GM03348 (cell line): Measurements from ENCODE around the gene TBC1D32.
"Not testable (repeated sequence)": the region's sequence is repeated elsewhere in the genome, so short reads cannot be mapped to it uniquely, and the experiment has no call there.

Experiments used
- DNase-seq: peaks from one replicate; pipeline ENCODE4 v3.0.0; 2012; ENCODE audit warnings: low spot score

TBC1D32 gene

DNA sequence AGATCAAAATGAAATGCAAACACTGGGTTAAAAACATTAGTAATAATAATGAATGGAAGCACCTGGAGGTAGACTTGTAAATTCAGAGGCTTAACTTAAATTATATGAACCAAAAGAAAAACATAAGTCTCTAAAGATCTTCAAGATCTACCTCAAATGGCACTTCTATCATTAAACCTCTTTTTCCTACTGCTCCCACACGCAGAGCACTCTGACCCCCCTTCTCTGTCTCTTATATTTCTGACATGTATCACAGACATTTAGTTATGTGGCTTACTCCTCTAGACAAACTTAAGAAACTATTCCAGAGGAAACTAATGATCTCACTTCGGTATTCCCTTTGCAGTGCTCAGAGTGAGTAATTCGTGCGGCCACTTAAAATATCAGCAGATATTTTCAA lies 1.1 kb downstream of the TBC1D32 start:
- DNase-seq, result no peak

DNA sequence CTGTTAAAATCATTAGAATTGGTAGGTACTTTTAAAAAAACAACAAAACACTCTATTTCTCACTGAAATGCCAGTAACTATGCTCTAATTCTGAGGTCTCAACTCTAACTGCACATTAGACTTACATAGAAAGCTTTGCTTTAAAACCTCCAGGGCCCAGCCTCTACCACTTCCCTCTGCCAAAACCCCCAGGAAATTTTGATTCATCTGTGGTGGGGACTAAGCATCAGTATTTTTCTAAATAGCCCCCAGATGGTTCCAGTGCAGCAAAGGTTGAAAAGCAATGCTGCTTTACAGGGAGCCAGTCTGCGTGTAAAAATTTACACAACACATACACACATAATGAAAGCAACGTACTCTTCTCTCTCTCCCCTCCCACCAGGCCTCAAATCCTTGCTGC lies 3.8 kb downstream of the TBC1D32 start:
- no peak for DNase-seq

DNA sequence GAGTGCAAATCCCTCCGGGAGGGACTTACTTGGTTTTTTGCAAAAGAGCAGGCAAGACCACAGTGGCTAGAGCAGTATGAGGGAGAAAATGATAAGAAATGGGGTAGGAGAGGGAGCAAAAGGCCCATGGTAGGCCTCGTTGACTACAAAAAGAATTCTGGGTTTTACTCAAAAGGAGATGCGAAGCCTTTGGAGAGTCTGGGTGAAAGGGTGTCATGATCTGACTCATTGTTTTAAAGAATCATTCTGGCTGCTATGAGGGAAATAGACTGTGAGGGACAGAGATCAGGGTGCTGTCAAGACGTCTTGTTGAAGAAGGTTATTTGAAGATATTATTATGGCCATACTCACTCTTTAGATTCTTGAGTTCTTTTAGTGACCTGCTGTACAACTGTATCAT lies 13.0 kb downstream of the TBC1D32 start:
- DNase-seq, result no peak

DNA sequence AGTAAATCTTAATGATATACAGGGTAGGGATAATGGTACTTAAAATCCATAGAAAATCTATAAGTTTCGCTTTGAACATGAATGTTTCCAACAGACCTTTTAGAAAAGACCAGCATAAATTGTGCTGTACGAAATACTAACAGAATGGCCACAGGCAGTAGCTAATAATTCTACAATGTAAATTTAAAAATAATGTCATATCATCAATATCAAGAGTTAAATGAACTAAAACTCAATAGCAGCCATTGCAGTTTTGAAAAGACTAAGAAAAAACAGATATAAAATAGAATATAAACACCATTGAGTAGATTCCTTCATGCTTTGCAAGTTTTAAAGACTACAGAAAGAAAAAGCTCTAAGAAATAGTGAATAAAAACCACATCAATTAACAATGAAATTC lies 14.7 kb downstream of the TBC1D32 start:
- no peak for DNase-seq

DNA sequence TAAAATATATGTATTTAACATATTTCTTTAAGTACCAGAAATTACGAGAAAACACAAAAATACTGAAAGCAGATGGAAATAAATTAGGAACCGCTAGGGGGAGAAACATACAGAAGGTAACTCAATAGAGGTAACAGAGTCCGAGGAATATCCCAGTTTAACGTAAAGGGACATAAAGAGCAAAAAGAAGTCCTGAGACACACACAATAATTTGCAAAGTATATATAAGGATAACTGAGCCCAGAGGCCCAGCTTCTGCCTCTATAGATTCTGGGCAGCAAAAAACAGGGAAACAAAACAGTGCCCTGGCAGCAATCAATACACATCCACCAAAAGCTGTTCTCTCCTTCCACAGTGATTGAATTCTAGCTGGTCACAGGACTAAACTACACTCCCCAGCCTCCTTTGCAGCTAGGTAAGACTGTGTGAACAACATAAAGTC lies 15.1 kb downstream of the TBC1D32 start:
- DNase-seq, result peak; percentile 31

DNA sequence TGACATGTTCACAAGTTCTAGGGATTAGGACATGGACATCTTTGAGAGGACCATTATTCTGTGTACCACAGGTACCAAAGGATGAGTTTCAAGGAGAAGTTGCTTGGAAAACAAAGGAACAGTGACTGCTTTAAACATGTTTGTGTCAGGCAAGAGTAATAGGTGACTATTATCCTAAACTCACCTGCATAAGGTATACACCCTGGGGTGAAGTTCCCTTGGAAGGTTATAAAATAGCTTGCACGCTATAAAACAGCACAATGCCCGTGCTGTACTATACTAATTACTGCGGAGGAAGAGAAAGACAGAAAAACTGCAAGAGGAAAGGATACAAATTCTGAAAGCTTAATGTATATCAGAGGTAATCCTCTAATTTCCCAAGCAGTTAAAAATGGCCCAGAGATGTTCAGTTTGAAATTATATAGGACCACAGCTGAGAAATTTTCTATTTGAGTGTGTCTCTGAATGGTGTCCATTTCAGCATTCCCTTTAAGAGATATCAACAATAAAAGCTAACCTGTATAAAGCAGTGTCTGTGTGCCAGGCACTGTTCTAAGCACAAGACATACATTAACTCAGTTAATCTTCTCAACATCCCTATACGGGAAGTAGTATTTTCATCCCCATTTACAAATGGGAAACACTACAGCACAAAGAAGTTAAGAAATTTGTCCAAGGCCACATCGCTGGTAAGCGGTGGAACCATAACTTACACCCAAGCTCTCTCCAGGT lies 19.7 kb downstream of the TBC1D32 start:
- no peak for DNase-seq

DNA sequence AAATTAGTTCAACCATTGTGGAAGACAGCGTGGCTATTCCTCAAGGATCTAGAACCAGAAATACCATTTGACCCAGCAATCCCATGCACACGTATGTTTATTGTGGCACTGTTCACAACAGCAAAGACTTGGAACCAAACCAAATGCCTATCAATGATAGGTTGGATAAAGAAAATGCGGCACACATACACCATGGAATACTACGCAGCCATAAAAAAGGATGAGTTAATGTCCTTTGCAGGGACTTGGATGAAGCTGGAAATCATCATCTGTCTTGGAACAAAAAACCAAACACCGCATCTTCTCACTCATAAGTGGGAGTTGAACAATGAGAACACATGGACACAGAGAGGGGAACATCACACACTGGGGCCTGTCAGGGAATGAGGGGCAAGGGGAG lies 22.5 kb downstream of the TBC1D32 start:
- DNase-seq, result not testable (repeated sequence)

DNA sequence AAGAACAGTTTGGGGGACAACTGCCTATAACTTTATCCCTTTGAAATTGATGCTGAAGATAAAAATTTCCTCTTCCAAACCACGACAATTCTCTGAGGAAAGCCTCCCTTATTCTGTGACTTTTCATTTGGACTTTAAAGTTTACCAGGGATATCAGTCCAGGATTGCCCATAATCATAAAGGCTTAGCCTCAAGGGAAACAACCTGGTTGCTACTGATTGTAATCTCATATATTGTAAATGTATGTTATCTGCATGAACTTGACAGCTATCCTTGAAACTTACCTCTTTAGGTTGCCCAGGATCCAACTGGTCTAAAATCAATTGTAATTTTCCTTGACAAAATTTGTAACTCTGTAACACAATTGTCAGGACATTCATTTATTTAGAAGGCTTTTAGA lies 23.8 kb downstream of the TBC1D32 start:
- peak; percentile 2 for DNase-seq

DNA sequence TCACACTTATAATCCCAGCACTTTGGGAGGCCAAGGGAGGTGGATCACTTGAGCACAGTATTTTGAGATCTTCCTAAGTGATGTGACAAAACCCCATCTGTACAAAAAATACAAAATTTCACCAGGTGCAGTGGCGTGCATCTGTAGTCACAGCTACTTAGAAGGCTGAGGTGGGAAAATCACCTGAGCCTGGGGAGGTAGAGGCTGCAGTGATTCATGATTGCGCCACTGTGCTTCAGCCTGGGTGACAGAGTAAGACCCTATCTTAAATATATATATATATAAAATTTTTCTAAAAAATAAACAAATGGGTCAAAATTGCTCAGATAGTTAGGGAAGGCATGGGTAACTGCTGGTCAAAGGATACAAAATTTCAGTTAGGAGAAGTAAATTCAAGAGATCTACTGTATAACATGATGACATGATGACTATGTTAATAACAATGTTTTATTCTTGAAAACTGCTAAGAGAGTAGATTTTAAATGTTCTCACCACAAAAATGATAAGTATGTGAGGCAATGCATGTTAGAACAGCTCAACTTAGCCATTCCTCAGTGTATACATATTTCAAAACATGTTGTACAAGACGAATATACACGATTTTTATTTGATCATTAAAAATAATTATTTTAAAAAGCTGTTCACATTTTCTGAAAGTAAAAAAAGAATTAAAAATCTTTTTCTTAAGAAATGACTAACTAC lies 24.4 kb downstream of the TBC1D32 start:
- DNase-seq, result peak; percentile 27

DNA sequence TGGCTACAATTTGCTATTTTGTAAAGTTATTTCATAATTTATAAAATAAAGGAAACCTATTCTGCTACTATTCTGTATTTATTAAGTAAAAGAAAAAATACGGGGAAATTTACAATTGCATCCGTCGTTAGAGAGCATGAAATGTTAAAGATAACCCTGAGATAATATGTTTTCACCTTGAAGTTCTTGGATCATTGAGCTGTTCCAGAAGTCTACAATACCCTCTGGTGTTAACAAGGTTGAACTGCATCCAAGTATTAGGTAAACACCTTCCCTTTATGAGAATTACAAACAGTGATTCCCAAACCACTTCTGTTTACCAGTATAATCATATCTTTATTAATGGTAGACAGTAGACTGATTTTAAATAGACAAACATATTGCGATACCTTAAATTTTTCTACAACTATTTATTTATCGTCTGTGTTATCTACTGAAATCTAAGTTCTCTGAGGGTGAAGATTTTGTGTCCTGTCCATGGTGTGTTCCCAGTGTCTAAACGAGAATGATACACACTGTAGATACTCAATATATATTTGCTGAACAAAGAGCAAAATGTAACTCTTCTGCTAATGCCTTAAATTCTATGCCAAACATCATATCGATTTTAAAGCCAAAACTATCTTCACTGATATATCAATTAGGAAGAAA lies 28.2 kb downstream of the TBC1D32 start:
- peak; percentile 17 for DNase-seq

DNA sequence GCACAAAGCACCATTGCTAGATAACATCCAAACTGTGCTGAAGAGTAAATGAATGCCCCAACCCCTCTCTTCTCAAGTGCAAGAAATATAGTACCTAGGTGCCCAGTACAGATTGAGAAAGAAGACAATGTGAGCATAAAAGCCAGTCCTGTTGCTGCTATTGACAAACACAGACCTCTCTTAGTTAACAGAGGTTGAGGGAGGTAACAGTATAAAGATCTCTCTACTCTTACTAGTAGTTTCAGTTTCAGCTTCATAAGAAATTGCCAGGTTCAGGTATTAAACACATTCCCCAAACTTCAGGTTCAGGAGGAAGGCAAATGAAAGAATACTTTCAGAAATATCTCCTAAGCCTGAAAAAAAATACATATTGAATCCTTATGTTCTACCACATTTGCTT lies 31.4 kb downstream of the TBC1D32 start:
- no peak for DNase-seq

DNA sequence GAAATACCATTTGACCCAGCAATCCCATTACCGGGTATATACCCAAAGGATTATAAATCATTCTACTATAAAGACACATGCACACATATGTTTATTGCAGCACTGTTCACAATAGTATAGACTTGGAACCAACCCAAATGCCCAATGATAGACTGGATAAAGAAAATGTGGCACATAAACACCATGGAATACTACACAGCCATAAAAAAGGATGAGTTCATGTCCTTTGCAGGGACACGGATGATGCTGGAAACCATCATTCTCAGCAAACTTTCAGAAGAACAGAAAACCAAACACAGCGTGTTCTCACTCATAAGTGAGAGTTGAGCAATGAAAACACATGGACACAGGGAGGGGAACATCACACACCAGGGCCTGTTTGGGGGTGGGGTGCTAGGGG lies 33.1 kb downstream of the TBC1D32 start:
- DNase-seq, result not testable (repeated sequence)

DNA sequence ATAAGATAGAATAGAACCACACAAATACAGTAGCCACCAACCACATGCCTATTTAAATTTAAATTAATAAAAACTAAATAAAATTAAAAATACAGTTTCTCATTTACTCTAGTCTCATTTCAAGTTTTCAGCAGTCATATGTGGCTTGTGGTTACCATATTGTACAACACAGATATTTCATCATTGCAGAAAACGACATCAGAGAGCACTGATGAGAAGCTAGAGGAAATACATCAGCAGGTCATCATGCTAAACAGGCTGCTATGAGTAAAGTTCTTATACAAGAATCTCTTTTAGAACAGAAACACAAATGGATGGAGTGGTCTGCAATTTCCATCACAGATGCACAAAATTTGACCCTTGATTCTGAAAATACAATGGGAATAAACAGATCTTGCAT lies 36.6 kb downstream of the TBC1D32 start:
- DNase-seq, result no peak

DNA sequence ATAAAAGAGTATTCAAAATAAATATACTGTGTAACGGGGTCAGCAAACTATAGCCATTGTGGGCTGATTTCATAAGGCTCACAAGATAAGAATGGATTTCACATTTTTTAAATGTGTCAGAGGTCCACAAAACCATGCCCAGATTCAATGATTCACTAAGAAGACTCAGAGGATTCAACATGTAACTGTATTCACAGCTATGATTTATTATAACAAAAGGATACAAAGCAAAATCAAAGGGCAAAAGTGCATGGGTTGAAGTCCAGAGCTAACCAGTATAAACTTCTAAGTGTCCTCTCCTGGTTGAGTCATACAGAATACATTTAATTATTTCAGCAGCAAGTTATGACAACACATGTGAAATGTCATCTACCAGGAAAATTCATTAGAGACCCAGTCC lies 49.2 kb downstream of the TBC1D32 start:
- peak; percentile 39 for DNase-seq

DNA sequence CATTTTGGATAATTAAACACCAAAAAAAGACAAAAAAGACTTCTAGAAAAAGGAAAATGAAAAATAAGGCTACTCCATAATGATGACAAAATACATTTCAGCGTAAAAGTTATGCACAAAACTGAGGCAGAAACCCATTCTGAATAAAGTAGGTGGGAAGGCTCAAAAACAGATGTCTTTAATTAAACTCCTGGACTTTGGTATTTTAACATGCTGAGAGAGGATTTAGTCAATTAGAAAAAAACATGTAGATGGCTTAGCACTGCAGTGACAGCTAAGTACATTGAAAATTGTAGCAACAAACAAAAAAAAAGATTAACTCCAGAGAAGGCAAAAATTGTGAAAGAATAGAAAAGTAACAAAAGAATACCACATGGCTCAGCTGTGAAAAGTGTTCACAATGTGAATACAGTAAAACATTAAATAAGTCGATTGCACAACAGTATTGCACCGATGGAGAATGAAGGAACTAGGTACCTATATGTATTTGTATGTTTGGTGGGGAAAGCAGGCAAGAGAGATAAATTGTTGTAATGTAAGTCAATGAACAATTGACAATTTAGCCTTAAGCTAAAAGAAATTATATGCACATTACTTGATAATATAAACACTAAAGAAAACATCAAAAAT lies 59.5 kb downstream of the TBC1D32 start:
- no peak for DNase-seq

DNA sequence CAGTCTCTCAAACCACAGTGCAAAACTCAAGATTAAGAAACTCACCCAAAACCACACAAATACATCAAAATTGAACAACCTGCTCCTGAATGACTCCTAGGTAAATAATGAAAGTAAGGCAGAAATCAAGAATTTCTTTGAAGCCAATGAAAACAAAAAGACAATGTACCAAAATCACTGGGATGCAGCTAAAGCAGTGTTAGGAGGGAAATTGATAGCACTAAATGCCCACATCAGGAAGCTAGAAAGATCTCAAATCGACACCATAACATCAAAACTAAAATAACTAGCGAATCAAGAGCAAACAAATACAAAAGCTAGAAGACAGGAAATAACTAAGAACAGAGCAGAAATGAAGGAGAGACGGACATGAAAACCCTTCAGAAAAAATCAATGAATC lies 70.5 kb downstream of the TBC1D32 start:
- DNase-seq, result no peak

DNA sequence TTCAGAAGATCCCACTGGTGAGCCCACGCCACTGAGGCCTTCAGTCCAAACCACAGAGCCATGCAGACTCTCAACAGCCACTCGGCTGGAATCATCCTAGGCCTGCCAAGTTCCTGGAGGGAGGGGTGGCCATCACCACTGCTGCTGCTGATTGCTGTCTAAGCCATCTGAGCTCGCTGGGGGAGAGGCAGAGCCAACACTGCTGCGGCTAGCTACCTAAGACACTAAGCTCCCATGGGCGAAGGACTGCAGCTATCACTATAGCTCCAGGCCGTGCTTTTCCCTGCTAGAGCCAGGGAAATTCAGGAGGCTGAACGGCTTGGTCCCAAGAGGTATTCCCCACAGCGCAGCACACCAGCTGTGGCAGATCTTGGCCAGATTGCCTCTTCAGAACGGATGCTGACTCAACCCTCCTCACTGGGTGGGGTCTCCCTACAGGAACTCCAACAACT lies 73.6 kb downstream of the TBC1D32 start:
- peak; percentile 42 for DNase-seq

DNA sequence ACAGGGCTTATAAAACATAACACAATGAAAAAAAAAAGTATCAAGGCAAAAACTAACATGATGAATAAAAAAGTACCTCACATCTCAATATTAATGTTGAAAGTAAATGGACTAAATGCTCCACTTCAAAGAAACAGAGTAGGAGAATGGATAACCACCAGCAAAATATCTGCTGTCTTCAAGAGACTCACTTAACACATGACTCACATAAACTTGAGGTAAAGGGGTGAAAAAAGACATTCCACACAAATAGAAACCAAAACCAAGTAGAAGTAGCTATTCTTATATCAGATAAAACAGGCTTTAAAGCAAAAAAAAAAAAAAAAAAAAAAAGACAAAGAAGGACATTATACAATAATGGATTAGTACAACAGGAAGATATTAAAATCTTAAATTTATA lies 86.9 kb downstream of the TBC1D32 start:
- DNase-seq, result no peak

DNA sequence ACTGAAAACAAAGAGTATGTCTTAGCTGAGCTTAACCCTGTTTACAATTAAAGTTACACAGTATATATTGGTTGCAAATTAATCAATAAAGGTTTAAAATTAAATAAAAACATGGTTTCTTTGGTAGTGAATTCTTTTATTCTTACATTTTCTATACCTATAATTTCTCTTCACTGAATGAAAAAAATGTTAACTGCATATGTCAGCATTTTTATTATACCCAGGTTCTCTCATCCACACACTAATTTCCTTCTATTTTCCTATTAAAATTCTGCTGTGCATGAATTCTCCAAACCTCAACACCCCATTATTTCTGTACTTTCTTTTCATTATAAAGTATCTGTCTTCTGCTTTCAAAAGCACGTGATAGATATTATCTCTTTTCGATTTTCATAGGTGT lies 91.9 kb downstream of the TBC1D32 start:
- no peak for DNase-seq

DNA sequence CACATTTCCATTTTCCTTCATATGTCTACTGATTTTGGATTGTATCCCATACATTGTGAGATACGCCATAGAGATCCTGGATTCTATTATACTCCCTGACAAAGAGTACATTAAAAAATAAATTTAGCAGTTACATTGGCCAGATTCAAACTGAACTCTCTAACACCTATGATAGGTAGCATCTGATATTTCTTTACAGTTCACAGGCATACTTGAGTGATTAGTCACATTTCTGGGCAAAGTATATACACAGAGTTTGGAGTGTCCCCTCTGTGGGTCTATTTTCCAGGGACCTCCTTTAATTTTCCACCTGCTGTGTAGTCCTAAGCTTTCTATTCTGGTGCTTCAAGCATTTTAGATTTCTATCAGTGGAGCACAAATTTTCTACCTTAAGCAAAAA lies 96.4 kb downstream of the TBC1D32 start:
- no peak for DNase-seq

DNA sequence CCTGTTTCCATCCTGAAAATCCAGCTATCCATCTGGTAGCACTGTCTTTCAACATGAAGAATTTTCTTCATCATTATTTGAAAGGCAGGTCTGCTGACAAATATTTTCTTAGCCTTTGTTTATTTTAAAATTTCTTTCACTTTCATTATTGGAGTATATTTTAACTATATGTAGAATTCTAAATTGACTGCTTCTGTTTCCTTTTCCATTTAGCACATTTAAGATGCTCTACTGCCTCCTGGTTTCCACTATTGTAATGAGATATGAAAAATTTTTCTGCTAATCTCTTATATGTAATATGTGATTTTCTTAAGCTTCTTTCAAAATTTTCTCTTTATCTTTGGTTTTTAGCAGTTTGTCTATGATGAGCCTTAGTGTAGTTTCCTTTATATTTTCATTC lies 97.3 kb downstream of the TBC1D32 start:
- no peak for DNase-seq

DNA sequence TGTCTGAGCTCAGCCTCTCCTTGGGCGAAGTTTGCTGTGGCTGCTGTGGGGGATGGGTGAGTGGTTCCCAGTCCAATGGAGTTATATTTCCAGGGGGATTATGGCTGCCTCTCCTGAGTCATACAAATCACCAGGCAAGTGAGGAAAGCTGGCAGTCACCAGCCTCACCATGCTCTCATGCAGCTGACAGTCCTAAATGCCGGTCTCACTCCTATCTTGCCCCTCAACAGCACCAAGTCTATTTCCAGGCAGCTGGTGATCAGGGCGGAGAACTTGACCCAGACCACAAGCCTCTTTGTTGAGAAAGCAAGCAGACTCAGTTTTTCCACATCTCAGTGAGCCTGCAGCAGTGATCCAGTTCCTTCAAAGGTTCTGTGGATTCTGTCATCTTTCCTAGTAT lies 98.9 kb downstream of the TBC1D32 start:
- no peak for DNase-seq

DNA sequence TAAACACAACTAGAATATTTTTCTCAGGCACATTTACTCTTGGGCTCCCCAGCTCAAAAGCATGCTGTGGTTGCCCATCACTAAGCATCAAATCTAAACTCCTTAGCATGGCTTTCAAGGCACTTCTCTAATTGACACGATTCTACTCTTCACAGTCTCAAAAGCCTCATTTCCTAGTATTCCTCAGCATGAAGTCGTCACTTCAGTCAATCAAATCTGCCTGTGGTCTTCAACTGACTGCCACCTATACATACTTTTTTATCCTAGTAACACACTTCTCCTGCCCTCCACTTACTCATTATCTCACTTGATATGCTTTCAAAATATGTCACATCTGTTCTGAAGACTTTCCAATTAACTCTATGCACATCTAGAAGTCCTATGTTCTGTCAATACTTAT lies 110.3 kb downstream of the TBC1D32 start:
- no peak for DNase-seq
